Measurements from ENCODE around the gene GNG7. TPM values are rescaled to one million over a fixed set of nuclear protein-coding genes. Genes with fewer than 3 reads are reported as not detected.
A peak's percentile ranks its signal among the peaks of the same experiment; 100 is the strongest.

Gene GNG7
- total RNA-seq, 1 donor from 2014 or later, result 0.96 TPM

- Histone ChIP-seq H3K27ac (no peak overlapping the region), H3K9me3 (no peaks in the 10 kb centered on the region), H3K36me3 (no peaks in the 10 kb centered on the region), H3K27me3 (no peaks in the 10 kb centered on the region), H3K4me1 (peaks cover 6 to 11% of the 10 kb centered on the region in 2 donors), H3K4me3 (no peak overlapping the region)
- intact Hi-C loops (cut with DNase I), result no loop called here
- no peak for TF ChIP-seq CTCF (IDR thresholded peaks at IDR 0.05)
- DNase-seq (ENCODE audit: low spot score in 2 of 2), result no peak
Measured at GRCh38 chr19:2743099-2743498, 40.6 kb upstream of the GNG7 start.

GRCh38 chr19:2740314-2740656 lies 37.8 kb upstream of the GNG7 start:
- peaks cover 9 to 12% of the 10 kb centered on the region in 2 donors for H3K36me3 ChIP-seq
- peaks cover 6 to 11% of the 10 kb centered on the region in 2 donors for H3K4me1 ChIP-seq
- no peaks in the 10 kb centered on the region for H3K27me3 ChIP-seq
- H3K4me3 ChIP-seq, result peak overlapping the region in 1 of 2 donors; percentile 100
- no peak for DNase-seq (ENCODE audit: low spot score in 2 of 2)
- TF ChIP-seq CTCF (IDR thresholded peaks at IDR 0.05), result no peak
- H3K27ac ChIP-seq, result no peak overlapping the region
- intact Hi-C loops (cut with DNase I), result loop anchor here (1.0 kb wide), 2 partner anchors 17 to 45 kb away; partner anchors contain the start of gene THOP1
- no peaks in the 10 kb centered on the region for H3K9me3 ChIP-seq

- intact Hi-C loops (cut with DNase I), result loop anchor here (1.0 kb wide), 2 partner anchors 16 to 46 kb away; partner anchors contain the start of gene THOP1
Measured at GRCh38 chr19:2739602-2740313, 37.3 kb upstream of the GNG7 start, which contains the start of gene SLC39A3. SLC39A3 (minus strand) TSS chr19:2740017; CDS start chr19:2737257, 2,760 bp downstream.

GRCh38 chr19:2736550-2737190 lies 34.2 kb upstream of the GNG7 start:
- Histone ChIP-seq H3K27ac (no peak overlapping the region), H3K4me1 (peaks cover 6 to 11% of the 10 kb centered on the region in 2 donors), H3K9me3 (no peaks in the 10 kb centered on the region), H3K4me3 (no peak overlapping the region), H3K27me3 (no peaks in the 10 kb centered on the region), H3K36me3 (peaks cover 30 to 38% of the 10 kb centered on the region in 2 donors)
- no peak for TF ChIP-seq CTCF (IDR thresholded peaks at IDR 0.05)
- no peak for DNase-seq (ENCODE audit: low spot score in 2 of 2)
- intact Hi-C loops (cut with DNase I), result no loop called here

More at GRCh38 chr19:2739602-2740313, 37.3 kb upstream of the GNG7 start, which contains the start of gene SLC39A3:
- peaks cover 6 to 11% of the 10 kb centered on the region in 2 donors for H3K4me1 ChIP-seq
- H3K27me3 ChIP-seq, result no peaks in the 10 kb centered on the region
- H3K9me3 ChIP-seq, result no peaks in the 10 kb centered on the region
- DNase-seq (ENCODE audit: low spot score in 2 of 2), result peak; percentile 94 to 99
- H3K36me3 ChIP-seq, result peaks cover 11 to 17% of the 10 kb centered on the region in 2 donors
- peak; percentile 20 to 40 (median 27) for TF ChIP-seq CTCF (IDR thresholded peaks at IDR 0.05)
- peak within 1 kb of the TSS; percentile 96 to 100 for H3K4me3 ChIP-seq
- peak within 1 kb of the TSS; percentile 53 for H3K27ac ChIP-seq

GRCh38 chr19:2735374-2735773 lies 32.9 kb upstream of the GNG7 start:
- no peak overlapping the region for H3K4me3 ChIP-seq
- no peak for TF ChIP-seq CTCF (IDR thresholded peaks at IDR 0.05)
- intact Hi-C loops (cut with DNase I), result no loop called here
- no peaks in the 10 kb centered on the region for H3K9me3 ChIP-seq
- H3K4me1 ChIP-seq, result peaks cover 6 to 11% of the 10 kb centered on the region in 2 donors
- no peaks in the 10 kb centered on the region for H3K27me3 ChIP-seq
- peaks cover 32 to 38% of the 10 kb centered on the region in 2 donors for H3K36me3 ChIP-seq
- no peak overlapping the region for H3K27ac ChIP-seq
- DNase-seq (ENCODE audit: low spot score in 2 of 2), result no peak
